Activated CD4-positive, alpha-beta T cell treated with anti-CD3 and anti-CD28 coated beads, Interleukin-2, Interleukin-6, amounts not matched to agents 100 ng/mL and 50 ng/mL, durations not matched to agents 16 hours and 8 hours (primary cell): ENCODE measurements around the gene SIAH3.

Experiments used
- DNase-seq: peaks from one replicate; pipeline ENCODE4 v3.0.0-alpha.2; 2020

Gene SIAH3

GRCh38 chr13:45817833-45818232 is 33.7 kb downstream of the SIAH3 start:
- DNase-seq: no peak

DNA sequence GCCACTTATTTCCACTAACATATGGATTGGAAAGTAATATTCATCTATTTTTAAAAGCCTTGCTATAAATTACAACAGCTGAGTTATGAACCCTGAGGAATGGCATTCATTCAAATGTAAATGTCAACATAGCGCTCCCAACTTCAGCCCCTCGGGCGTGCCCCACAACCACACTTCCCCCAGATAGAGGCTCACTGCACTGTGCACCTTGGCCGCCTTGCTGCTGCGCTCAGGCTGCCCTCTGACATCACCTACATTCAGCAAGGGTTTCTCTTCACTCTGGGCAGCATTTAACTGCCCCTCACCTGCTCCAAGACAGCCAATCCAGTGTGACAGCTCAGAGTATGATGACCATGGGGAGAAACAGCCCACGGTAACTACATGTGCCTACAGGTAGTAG is 35.1 kb downstream of the SIAH3 start:
- no peak for DNase-seq

GRCh38 chr13:45812695-45813372 is 38.7 kb downstream of the SIAH3 start:
- DNase-seq: no peak

GRCh38 chr13:45811891-45812694 is 39.5 kb downstream of the SIAH3 start:
- no peak for DNase-seq

DNA sequence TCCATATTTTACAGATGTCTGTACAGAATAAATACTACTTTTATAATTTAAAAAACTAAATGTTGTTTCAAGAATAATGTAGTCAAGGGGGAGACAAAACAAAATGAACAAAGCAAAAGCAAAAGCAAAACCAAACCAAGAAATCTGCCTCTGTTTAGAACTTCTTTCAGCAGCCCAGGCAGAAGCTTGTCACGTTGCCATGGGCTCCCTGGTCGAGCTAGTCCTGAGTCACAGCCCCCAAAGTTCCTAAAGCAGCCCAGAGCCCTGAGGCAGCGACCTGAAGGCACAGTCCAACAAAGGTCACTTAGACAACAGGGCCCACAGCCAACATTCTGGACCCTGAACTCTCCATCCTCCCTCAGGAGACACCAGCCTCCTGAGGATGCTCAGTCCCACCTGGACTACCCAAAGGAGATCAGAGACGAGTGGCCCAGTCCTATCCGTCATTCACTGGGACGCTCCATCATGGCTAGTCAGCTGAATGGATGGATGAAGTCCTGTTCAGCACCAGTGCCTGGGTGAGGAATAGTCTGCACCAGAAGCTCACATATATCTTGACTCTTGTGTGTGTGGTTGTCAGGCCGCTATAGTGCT is 41.7 kb downstream of the SIAH3 start:
- no peak for DNase-seq

DNA sequence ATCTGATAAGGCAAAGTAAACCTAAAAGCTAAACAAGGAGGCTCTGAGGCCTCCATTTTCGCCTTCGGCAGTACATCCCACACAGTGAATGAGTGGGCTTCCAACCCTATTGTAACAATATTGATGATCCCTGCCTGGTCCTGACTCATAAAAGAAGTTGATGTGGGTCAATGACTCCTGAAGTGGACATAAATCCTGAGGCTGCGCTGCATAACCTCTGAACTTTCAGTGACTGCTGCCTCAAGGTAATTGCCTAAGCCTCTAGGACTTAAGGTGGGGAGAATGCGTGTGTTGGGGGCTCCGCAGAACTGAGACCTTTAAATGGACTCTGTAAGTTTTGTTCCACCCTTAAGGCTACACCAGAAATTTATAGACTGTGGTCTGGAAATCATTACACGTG is 42.6 kb downstream of the SIAH3 start:
- no peak for DNase-seq

DNA sequence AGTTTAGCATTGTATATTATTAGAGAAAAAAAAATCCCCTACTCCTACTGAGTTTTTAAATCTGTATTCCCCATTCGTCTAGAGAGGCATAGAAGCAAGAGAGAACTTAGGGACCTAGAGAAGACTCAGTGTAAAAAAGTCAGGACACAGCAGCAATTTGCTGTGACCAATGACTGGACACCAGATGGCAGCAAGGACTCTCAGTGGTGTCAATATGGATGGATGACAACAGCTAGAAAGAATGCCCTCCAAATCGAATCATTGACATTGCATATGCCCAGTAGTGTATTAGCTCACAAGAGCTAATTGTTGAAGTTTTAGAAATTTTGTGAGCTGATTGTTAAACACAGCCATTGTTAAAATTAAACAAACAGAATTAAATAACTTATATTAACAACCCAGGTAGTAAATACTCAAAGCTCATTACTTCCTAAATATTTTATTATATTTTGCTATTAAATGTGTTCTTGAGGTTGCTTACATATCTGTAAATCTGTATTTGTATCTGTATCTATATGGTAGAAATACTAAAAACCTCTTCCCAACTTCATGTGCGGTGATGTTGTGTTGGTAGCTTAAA is 43.9 kb downstream of the SIAH3 start:
- peak; percentile 15 for DNase-seq

- no peak for DNase-seq
These were observed 51.1 kb downstream of the SIAH3 start for GRCh38 chr13:45800485-45800884.

GRCh38 chr13:45799451-45799850 is 52.1 kb downstream of the SIAH3 start:
- DNase-seq: no peak

- DNase-seq: no peak
These were observed 52.7 kb downstream of the SIAH3 start for GRCh38 chr13:45798851-45799250.

- DNase-seq: no peak
These were observed 54.9 kb downstream of the SIAH3 start for GRCh38 chr13:45796426-45797235.

DNA sequence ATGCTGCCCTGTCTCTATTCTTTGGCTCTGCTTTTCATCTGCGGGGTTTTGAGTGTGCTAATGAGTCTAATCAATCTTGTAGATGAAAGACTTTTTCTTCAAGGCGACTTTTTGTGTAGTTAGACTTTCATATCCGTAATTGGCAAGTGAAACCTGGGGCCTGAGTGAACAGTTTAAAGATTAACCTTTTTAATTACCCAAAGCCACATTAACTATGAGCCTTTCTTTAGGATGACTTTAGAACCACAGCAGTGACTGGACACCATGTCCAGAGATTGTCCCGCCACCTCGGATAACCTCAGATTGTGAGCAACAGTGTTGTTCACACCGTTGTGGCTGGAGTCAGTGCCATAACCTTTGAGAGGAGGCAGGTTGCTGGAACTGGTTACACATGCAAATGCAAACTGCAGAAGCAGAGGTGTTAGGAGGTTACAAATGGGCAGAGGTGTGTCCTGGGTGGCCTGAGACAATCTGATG is 58.7 kb downstream of the SIAH3 start:
- DNase-seq: no peak

DNA sequence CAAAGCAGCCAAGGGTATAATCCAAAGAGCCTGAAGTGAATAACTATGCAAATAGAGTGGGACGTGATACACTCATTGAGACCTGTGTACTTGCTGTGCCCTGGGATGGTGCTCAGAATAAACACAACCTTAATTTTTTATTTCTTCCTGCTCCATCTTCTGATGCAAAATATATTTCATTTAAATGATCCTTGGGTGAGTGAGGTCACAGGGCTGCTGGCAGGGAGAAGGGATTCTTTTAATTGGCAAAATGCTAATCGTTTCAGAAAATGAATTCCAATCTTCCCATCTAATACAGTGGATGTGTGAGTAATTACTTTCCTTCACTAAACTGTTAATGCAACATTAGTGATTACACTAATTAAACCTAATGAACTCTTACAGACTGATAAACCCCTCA is 63.5 kb downstream of the SIAH3 start:
- DNase-seq: no peak

DNA sequence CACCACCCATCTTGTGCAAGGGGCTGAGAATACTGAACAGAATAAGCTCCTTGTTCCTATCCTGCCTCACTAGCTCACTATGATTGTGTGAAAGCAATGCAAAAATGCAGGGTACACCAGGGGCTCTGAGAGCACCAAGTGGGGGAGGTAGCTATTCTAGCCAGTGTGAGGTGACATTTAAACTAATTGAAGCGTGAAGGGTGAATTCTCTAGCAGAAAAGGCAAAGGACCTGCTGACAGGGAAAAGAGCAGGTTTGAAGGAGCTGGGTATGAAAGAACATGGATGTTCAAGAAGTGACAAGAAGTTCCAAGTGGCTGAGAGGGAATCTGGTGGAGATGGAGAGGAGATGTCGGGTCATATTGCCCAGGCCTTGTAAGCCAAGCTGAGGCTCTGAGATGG is 64.2 kb downstream of the SIAH3 start:
- DNase-seq: no peak

GRCh38 chr13:45786293-45786920 is 65.1 kb downstream of the SIAH3 start:
- DNase-seq: no peak

DNA sequence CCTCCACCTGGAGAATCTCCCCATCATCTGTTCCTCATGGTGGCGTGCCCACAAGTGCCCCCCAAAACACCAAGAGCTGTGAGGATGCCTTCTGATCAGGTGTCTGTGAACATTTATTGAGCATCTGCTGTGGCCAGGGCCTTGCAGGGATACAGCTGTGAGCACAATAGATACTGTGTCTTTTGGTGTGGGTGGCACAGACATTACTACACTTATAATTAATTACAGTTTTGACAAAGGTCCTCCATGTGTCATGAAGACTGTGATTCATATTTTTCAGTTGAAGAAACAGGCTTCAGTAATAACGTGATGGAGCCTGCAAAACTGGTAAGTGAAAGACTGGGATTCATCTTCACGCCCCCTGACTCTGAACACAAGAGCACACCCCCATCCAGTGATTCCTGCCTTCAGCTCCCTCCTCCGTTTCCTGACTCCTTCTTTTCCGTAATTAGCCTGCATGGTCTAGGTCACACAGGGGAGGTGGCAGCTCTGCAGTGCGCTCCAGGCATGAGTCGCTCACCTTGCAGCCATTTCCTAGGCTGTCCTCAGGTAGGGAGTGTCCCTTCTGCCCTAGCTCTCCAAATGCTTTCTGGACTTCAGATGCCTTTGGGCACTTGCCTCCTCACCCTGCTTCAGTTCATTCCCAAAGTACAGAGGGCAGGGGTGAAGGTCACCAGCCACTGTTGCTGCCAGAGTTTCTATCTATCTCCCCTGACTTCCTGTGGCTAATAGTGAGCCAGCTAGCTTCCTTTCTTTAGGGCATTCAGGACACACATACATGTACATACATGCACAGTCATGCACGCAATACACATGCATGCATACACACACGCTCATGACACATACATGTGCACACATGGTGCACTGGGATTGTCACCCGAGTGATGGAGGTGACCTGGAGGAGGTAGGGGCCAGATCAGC is 66.5 kb downstream of the SIAH3 start:
- no peak for DNase-seq

- no peak for DNase-seq
These were observed 68.1 kb downstream of the SIAH3 start for GRCh38 chr13:45783346-45784043.

DNA sequence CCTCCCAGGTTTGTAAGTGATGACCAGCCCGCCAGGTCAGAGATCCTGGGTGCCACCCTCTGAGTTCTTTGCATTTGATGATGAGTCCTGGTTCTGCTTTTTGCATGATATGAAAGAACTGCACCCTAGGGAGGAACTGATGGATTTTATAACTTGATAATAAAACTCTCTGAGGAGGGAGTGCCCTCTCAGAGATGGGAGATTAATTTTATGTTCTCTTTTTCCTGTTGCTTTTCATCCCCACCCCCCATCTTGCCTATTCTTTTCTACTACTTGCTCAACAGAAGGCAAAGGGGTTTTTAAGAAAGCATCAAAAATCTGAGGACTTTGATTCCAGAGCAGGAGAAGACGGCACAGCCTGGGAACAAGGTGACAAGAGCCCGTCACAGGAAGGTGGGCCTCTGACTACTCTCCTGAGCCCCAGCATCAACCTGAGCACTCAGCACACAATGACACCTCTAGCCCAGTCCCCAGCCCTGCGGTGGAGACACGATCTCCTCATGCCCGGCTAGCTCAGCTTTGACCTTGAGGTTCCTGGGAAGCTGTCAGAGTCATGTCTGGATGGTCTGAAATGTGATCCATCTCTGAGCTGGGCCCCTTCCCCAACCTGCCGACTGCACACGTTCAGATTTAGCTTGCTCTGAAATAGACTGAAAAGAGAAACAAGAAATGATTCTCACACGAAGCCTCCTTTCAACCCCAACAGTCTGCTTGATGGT is 69.1 kb downstream of the SIAH3 start:
- no peak for DNase-seq

DNA sequence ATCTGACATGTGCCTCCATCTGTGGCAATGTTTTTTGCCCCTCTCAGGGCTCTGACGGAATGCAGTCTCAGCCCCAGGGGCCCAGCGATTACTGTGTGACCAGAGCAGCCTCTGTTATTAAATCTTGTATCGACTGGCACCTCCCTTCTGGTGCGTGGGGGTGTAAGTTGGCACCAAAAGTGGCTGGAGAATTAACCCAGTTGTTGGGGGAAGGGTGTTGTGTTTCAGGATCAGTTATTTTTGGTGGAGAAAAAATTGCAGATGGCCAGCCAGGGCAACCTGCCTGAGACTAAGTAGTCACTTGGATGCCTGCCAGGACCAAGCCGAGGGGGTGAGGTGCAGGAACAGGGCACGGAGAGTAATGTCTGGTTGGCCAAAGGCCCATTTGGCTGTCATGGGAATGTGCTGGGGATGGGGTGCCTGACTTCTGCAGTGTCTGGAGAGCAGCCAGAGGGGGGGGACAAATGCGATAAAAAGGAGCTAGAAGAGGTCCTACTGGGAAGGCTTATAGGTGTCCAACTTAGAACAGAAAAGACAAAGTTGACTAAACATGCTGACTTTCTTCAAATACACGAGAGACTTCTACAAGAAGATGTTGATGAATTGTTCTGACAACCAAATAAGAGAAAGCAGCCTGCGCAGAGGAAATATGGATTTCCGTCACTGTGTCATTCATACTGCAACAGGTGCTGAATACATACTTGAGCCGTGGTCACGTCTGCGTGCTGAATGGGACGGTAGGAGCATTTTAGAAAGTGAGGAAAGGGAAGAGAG is 69.8 kb downstream of the SIAH3 start:
- no peak for DNase-seq
